CD4-positive, alpha-beta memory T cell (primary cell): ENCODE results near the gene TMEM174. TPM values are rescaled to one million over a fixed set of nuclear protein-coding genes. Genes with fewer than 3 reads are reported as not detected.
"Not testable (repeated sequence)": the region's sequence is repeated elsewhere in the genome, so short reads cannot be mapped to it uniquely, and the experiment has no call there.

ENCODE experiments used
- CTCF ChIA-PET: fragments of 350-600 bp; sonication (Branson Sonifier 250); formaldehyde crosslinking; loops from one replicate; lab custom pipeline; 2021; ENCODE audit warnings: inconsistent platforms; ENCODE audit not compliant: partially characterized antibody; lab: Charles Lee
- POLR2A ChIA-PET: fragments of 350-600 bp; sonication (Branson Sonifier 250); formaldehyde crosslinking; loops from one replicate; lab custom pipeline; 2021; ENCODE audit not compliant: partially characterized antibody; lab: Charles Lee
- DNase-seq, 5 donors: peaks; one replicate each; pipeline versions ENCODE4 v3.0.0 to v3.0.0-alpha.2; 2020 to 2022; ENCODE audit warnings: mixed read lengths in 1 of 5
- H3K27ac ChIP-seq: one replicate; pipeline ENCODE4 v1.7.0; 2013; ENCODE audit warnings: low read depth, low read length
- H3K27me3 ChIP-seq: 2 replicates; pipeline ENCODE4 v1.7.0; 2013; ENCODE audit warnings: mild to moderate bottlenecking, low read length, moderate library complexity; ENCODE audit not compliant: insufficient read depth
- H3K36me3 ChIP-seq: 2 replicates; pipeline ENCODE4 v1.7.0; 2013; ENCODE audit warnings: mild to moderate bottlenecking, low read length, moderate library complexity; ENCODE audit not compliant: insufficient read depth
- H3K4me1 ChIP-seq: 2 replicates; pipeline ENCODE4 v1.7.0; 2013; ENCODE audit warnings: mild to moderate bottlenecking, low read length, moderate library complexity; ENCODE audit not compliant: insufficient read depth
- H3K4me3 ChIP-seq, 2 donors: one replicate each; pipeline ENCODE4 v1.7.0; 2013; ENCODE audit warnings: low read length in 2 of 2, mild to moderate bottlenecking in 1 of 2
- H3K9me3 ChIP-seq, 2 donors: one replicate each; pipeline ENCODE4 v1.7.0; 2013; ENCODE audit warnings: low read length in 2 of 2, control low read depth in 1 of 2; ENCODE audit not compliant: control insufficient read depth in 1 of 2
- H3K27ac Mint-ChIP-seq, 7 donors: one replicate each; pipeline ENCODE4 v1.8.0; 2020 to 2021; ENCODE audit warnings: mixed read lengths in 7 of 7, mild to moderate bottlenecking in 6 of 7, inconsistent platforms in 3 of 7, moderate library complexity in 3 of 7
- H3K27me3 Mint-ChIP-seq, 2 donors: one replicate each; pipeline ENCODE4 v1.8.0; 2020 to 2021; ENCODE audit warnings: mixed read lengths in 2 of 2
- H3K36me3 Mint-ChIP-seq, 2 donors: one replicate each; pipeline ENCODE4 v1.8.0; 2020 to 2021; ENCODE audit warnings: mixed read lengths in 2 of 2, inconsistent platforms in 1 of 2, mild to moderate bottlenecking in 1 of 2
- H3K4me1 Mint-ChIP-seq, 4 donors: one replicate each; pipeline ENCODE4 v1.8.0; 2020 to 2021; ENCODE audit warnings: mixed read lengths in 4 of 4, mild to moderate bottlenecking in 1 of 4
- H3K4me3 Mint-ChIP-seq, 8 donors: one replicate each; pipeline ENCODE4 v1.8.0; 2020 to 2021; ENCODE audit warnings: mixed read lengths in 8 of 8, mild to moderate bottlenecking in 7 of 8, moderate library complexity in 6 of 8, inconsistent platforms in 3 of 8
- H3K9me3 Mint-ChIP-seq, 8 donors: one replicate each; pipeline ENCODE4 v1.8.0; 2020 to 2021; ENCODE audit warnings: mixed read lengths in 8 of 8, mild to moderate bottlenecking in 5 of 8, inconsistent platforms in 3 of 8, moderate library complexity in 1 of 8
- intact Hi-C: fragments of 100-400 bp; cut with micrococcal nuclease; formaldehyde crosslinking; loops from one replicate; pipeline ENCODE4 v1.15.1; 2023
- polyA plus RNA-seq, 2 donors: library from polyadenylated mRNA; unstranded; fragments of 300-500 nt; fragmentation: Illumina TruSeq; gene quantifications; one replicate each; pipeline ENCODE4 v1.2.3, GENCODE V29; 2021
- total RNA-seq, 2 experiments: library from RNA; stranded (reverse); gene quantifications; one replicate each; pipeline ENCODE4 v1.2.3, GENCODE V29; 2021

TMEM174 gene
- total and polyA plus RNA-seq, 4 experiments from 2014 or later: not detected

- intact Hi-C loops: no loop called here
- ChIA-PET POLR2A (interaction anchor here (0.9 to 1.9 kb wide), 2 partner anchors 173 to 236 kb away, joined by 3 to 7 read pairs; no protein-coding TSS in a partner anchor), CTCF (interaction anchor here (0.7 to 6.1 kb wide), 13 partner anchors 10 to 320 kb away, joined by 3 to 94 read pairs (median 7); no protein-coding TSS in a partner anchor)
- H3K4me3 Mint-ChIP-seq: peak overlapping the region in 4 of 8 donors; percentile 28 to 62 (median 60)
- no peaks in the 10 kb centered on the region for H3K9me3 ChIP-seq
- peaks cover 0 to 1% of the 10 kb centered on the region in 2 donors for H3K36me3 Mint-ChIP-seq
- H3K4me1 ChIP-seq: peaks cover 11% of the 10 kb centered on the region
- peaks cover 57 to 58% of the 10 kb centered on the region in 2 donors for H3K27me3 Mint-ChIP-seq
- no peaks in the 10 kb centered on the region for H3K36me3 ChIP-seq
- no peak overlapping the region for H3K4me3 ChIP-seq
- peaks cover 28% of the 10 kb centered on the region for H3K27me3 ChIP-seq
- peak overlapping the region in 1 of 7 donors; percentile 19 for H3K27ac Mint-ChIP-seq
- H3K27ac ChIP-seq: no peak overlapping the region
- DNase-seq: no peak
- H3K4me1 Mint-ChIP-seq: peaks cover 6 to 10% (median 7%) of the 10 kb centered on the region in 4 donors
- H3K9me3 Mint-ChIP-seq: peaks cover 0 to 15% (median 9%) of the 10 kb centered on the region in 8 donors
These were observed 42.0 kb downstream of the TMEM174 start for GRCh38 chr5:73214996-73215395.

- intact Hi-C loops: no loop called here
- no peak overlapping the region for H3K27ac Mint-ChIP-seq
- H3K36me3 Mint-ChIP-seq: peaks cover 0 to 1% of the 10 kb centered on the region in 2 donors
- H3K9me3 ChIP-seq: no peaks in the 10 kb centered on the region
- H3K27me3 ChIP-seq: peaks cover 28% of the 10 kb centered on the region
- no peak overlapping the region for H3K27ac ChIP-seq
- no peak for DNase-seq
- POLR2A ChIA-PET: interaction anchor here (0.9 to 1.9 kb wide), 3 partner anchors 172 to 236 kb away, joined by 3 to 7 read pairs (median 4); no protein-coding TSS in a partner anchor
- H3K4me3 Mint-ChIP-seq: peak overlapping the region in 7 of 8 donors; percentile 19 to 69 (median 56)
- H3K27me3 Mint-ChIP-seq: peaks cover 53% of the 10 kb centered on the region in 2 donors
- CTCF ChIA-PET: interaction anchor here (0.7 to 6.1 kb wide), 21 partner anchors 8 to 320 kb away, joined by 3 to 94 read pairs (median 6); partner anchors contain the start of gene FOXD1
- peaks cover 6 to 10% (median 7%) of the 10 kb centered on the region in 4 donors for H3K4me1 Mint-ChIP-seq
- H3K9me3 Mint-ChIP-seq: peaks cover 0 to 11% (median 6%) of the 10 kb centered on the region in 8 donors
- H3K4me1 ChIP-seq: peaks cover 11% of the 10 kb centered on the region
- peak overlapping the region in 1 of 2 donors; percentile 28 for H3K4me3 ChIP-seq
- H3K36me3 ChIP-seq: no peaks in the 10 kb centered on the region
These were observed 42.5 kb downstream of the TMEM174 start for GRCh38 chr5:73215531-73215890.

- Mint-ChIP-seq H3K27ac (no peak overlapping the region), H3K36me3 (no peaks in the 10 kb centered on the region), H3K4me1 (peaks cover 6 to 10% (median 7%) of the 10 kb centered on the region in 4 donors), H3K27me3 (peaks cover 47 to 50% of the 10 kb centered on the region in 2 donors), H3K4me3 (peak overlapping the region in 7 of 8 donors; percentile 19 to 69 (median 56)), H3K9me3 (peaks cover 0 to 8% (median 1%) of the 10 kb centered on the region in 8 donors)
- POLR2A ChIA-PET: interaction anchor here (0.9 to 1.9 kb wide), 4 partner anchors 15 to 235 kb away, joined by 3 to 7 read pairs (median 4); no protein-coding TSS in a partner anchor
- Histone ChIP-seq H3K9me3 (no peaks in the 10 kb centered on the region), H3K4me1 (peaks cover 11% of the 10 kb centered on the region), H3K4me3 (peak overlapping the region in 1 of 2 donors; percentile 28), H3K27ac (no peak overlapping the region), H3K27me3 (peaks cover 28% of the 10 kb centered on the region), H3K36me3 (no peaks in the 10 kb centered on the region)
- intact Hi-C loops: no loop called here
- peak; percentile 53 to 59 (median 57) for DNase-seq
- CTCF ChIA-PET: interaction anchor here (0.6 to 6.1 kb wide), 31 partner anchors 9 to 322 kb away, joined by 3 to 94 read pairs (median 4); partner anchors contain the start of gene FOXD1
These were observed 43.1 kb downstream of the TMEM174 start for GRCh38 chr5:73215891-73216610.

GRCh38 chr5:73218552-73219171 lies 45.7 kb downstream of the TMEM174 start:
- no peaks in the 10 kb centered on the region for H3K36me3 Mint-ChIP-seq
- intact Hi-C loops: no loop called here
- Histone ChIP-seq H3K4me3 (no peak overlapping the region), H3K36me3 (no peaks in the 10 kb centered on the region), H3K4me1 (peaks cover 11% of the 10 kb centered on the region), H3K9me3 (no peaks in the 10 kb centered on the region), H3K27ac (no peak overlapping the region), H3K27me3 (peaks cover 29% of the 10 kb centered on the region)
- POLR2A ChIA-PET: no interaction called here
- no peak overlapping the region for H3K4me3 Mint-ChIP-seq
- peaks cover 0 to 3% (median 0%) of the 10 kb centered on the region in 8 donors for H3K9me3 Mint-ChIP-seq
- H3K4me1 Mint-ChIP-seq: peaks cover 6 to 10% (median 7%) of the 10 kb centered on the region in 4 donors
- DNase-seq: no peak
- peak overlapping the region in 1 of 7 donors; percentile 55 for H3K27ac Mint-ChIP-seq
- peaks cover 37 to 41% of the 10 kb centered on the region in 2 donors for H3K27me3 Mint-ChIP-seq
- CTCF ChIA-PET: interaction anchor here (1.0 to 6.1 kb wide), 4 partner anchors 10 to 320 kb away, joined by 3 to 94 read pairs (median 4); no protein-coding TSS in a partner anchor

GRCh38 chr5:73219336-73219735 lies 46.3 kb downstream of the TMEM174 start:
- H3K27ac Mint-ChIP-seq: peak overlapping the region in 1 of 7 donors; percentile 55
- H3K27me3 ChIP-seq: peaks cover 27% of the 10 kb centered on the region
- intact Hi-C loops, H3K27ac ChIP-seq, POLR2A ChIA-PET, H3K36me3 Mint-ChIP-seq, H3K4me3 ChIP-seq, H3K9me3 ChIP-seq, H3K36me3 ChIP-seq, H3K4me1 Mint-ChIP-seq, H3K9me3 Mint-ChIP-seq: not testable (repeated sequence)
- peaks cover 11% of the 10 kb centered on the region for H3K4me1 ChIP-seq
- H3K27me3 Mint-ChIP-seq: peaks cover 33 to 39% of the 10 kb centered on the region in 2 donors
- DNase-seq: peak in 3 of 5 donors; percentile 23 to 43 (median 31)
- peak overlapping the region in 1 of 8 donors; percentile 15 for H3K4me3 Mint-ChIP-seq
- CTCF ChIA-PET: interaction anchor here (2.2 kb wide), 1 partner anchor 232 kb away, joined by 7 read pairs; no protein-coding TSS in a partner anchor

- H3K4me1 ChIP-seq: peaks cover 3% of the 10 kb centered on the region
- H3K9me3 ChIP-seq: no peaks in the 10 kb centered on the region
- Mint-ChIP-seq H3K27ac (no peak overlapping the region), H3K36me3 (no peaks in the 10 kb centered on the region), H3K4me3 (no peak overlapping the region), H3K9me3 (peaks cover 0 to 3% (median 0%) of the 10 kb centered on the region in 8 donors), H3K4me1 (peaks cover 0 to 9% (median 2%) of the 10 kb centered on the region in 4 donors), H3K27me3 (peaks cover 24 to 29% of the 10 kb centered on the region in 2 donors)
- no peak overlapping the region for H3K27ac ChIP-seq
- CTCF ChIA-PET: interaction anchor here (1.0 to 2.2 kb wide), 2 partner anchors 20 to 230 kb away, joined by 3 to 7 read pairs; no protein-coding TSS in a partner anchor
- no peaks in the 10 kb centered on the region for H3K36me3 ChIP-seq
- H3K4me3 ChIP-seq: no peak overlapping the region
- POLR2A ChIA-PET: no interaction called here
- H3K27me3 ChIP-seq: peaks cover 10% of the 10 kb centered on the region
- no peak for DNase-seq
- intact Hi-C loops: no loop called here
These were observed 48.2 kb downstream of the TMEM174 start for GRCh38 chr5:73221161-73221560.
